Liver (tissue), 9 donors: Measurements from ENCODE around the gene DGCR2. TPM values are rescaled to one million over a fixed set of nuclear protein-coding genes. Genes with fewer than 3 reads are reported as not detected.

ENCODE experiments used
- DNase-seq: peaks from one replicate; pipeline ENCODE4 v3.0.0-alpha.2; 2017; ENCODE audit warnings: low spot score
- H3K27ac ChIP-seq, 2 donors: one replicate each; pipeline ENCODE4 v1.7.0; 2013; ENCODE audit warnings: inconsistent platforms in 2 of 2, low read length in 2 of 2, control low read depth in 1 of 2, low read depth in 1 of 2, mild to moderate bottlenecking in 1 of 2
- H3K27me3 ChIP-seq, 4 donors: one replicate each; pipeline versions ENCODE4 v1.6.1 to v1.7.0; 2013; ENCODE audit warnings: low read length in 3 of 4, inconsistent platforms in 1 of 4, mild to moderate bottlenecking in 1 of 4, moderate library complexity in 1 of 4; ENCODE audit not compliant: control insufficient read depth in 4 of 4, insufficient read depth in 4 of 4
- H3K36me3 ChIP-seq, 4 donors: one replicate each; pipeline versions ENCODE4 v1.6.1 to v1.7.0; 2013; ENCODE audit warnings: low read length in 3 of 4, mild to moderate bottlenecking in 3 of 4, low read depth in 1 of 4, moderate library complexity in 1 of 4; ENCODE audit not compliant: control insufficient read depth in 4 of 4, insufficient read depth in 3 of 4
- H3K4me1 ChIP-seq, 4 donors: one replicate each; pipeline versions ENCODE4 v1.6.1 to v1.7.0; 2013; ENCODE audit warnings: low read length in 3 of 4, mild to moderate bottlenecking in 3 of 4, moderate library complexity in 1 of 4; ENCODE audit not compliant: control insufficient read depth in 4 of 4, insufficient read depth in 4 of 4
- H3K4me3 ChIP-seq, 3 donors: one replicate each; pipeline versions ENCODE4 v1.6.1 to v1.7.0; 2013; ENCODE audit warnings: low read length in 3 of 3, control low read depth in 1 of 3, low read depth in 1 of 3, mild to moderate bottlenecking in 1 of 3
- H3K9ac ChIP-seq, 2 donors: one replicate each; pipeline ENCODE4 v1.7.0; 2013; ENCODE audit warnings: low read length in 2 of 2, mild to moderate bottlenecking in 2 of 2, moderate library complexity in 2 of 2, control low read depth in 1 of 2, low read depth in 1 of 2
- H3K9me3 ChIP-seq, 4 donors: one replicate each; pipeline versions ENCODE4 v1.6.1 to v1.7.0; 2013; ENCODE audit warnings: low read length in 3 of 4; ENCODE audit not compliant: control insufficient read depth in 4 of 4
- EGR1 ChIP-seq, 2 donors: IDR thresholded peaks; 2 replicates each; pipeline ENCODE4 v1.6.1; 2016 to 2018; ENCODE audit warnings: antibody characterized with exemption in 2 of 2, low read depth in 2 of 2
- FOXA1 ChIP-seq: IDR thresholded peaks from 2 replicates; pipeline ENCODE4 v1.6.1; 2016; ENCODE audit warnings: antibody characterized with exemption
- FOXA2 ChIP-seq: IDR thresholded peaks from 2 replicates; pipeline ENCODE4 v1.6.1; 2016; ENCODE audit warnings: antibody characterized with exemption
- GABPA ChIP-seq, 2 donors: IDR thresholded peaks in 1 of 2; conservative IDR thresholded peaks in 1 of 2; 2 replicates each; pipeline ENCODE4 v1.6.1; 2016; ENCODE audit warnings: antibody characterized with exemption in 2 of 2, mild to moderate bottlenecking in 1 of 2, moderate library complexity in 1 of 2
- HNF4A ChIP-seq, 2 donors: conservative IDR thresholded peaks; 2 replicates each; pipeline ENCODE4 v1.6.1; 2016; ENCODE audit warnings: antibody characterized with exemption in 2 of 2, mild to moderate bottlenecking in 2 of 2
- HNF4G ChIP-seq: IDR thresholded peaks from 2 replicates; pipeline ENCODE4 v1.6.1; 2016; ENCODE audit warnings: antibody characterized with exemption
- JUND ChIP-seq, 2 donors: IDR thresholded peaks; 2 replicates each; pipeline ENCODE4 v1.6.1; 2016; ENCODE audit warnings: antibody characterized with exemption in 2 of 2
- NR2F2 ChIP-seq: IDR thresholded peaks from 2 replicates; pipeline ENCODE4 v1.6.1; 2016; ENCODE audit warnings: antibody characterized with exemption
- RAD21 ChIP-seq, 2 donors: IDR thresholded peaks; 2 replicates each; pipeline ENCODE4 v1.6.1; 2016; ENCODE audit warnings: antibody characterized with exemption in 2 of 2, mild to moderate bottlenecking in 2 of 2
- RXRA ChIP-seq, 2 donors: IDR thresholded peaks; 2 replicates each; pipeline ENCODE4 v1.6.1; 2017 to 2018; ENCODE audit warnings: antibody characterized with exemption in 2 of 2, mild to moderate bottlenecking in 1 of 2
- SP1 ChIP-seq: IDR thresholded peaks from 2 replicates; pipeline ENCODE4 v1.6.1; 2018; ENCODE audit warnings: antibody characterized with exemption, mild to moderate bottlenecking
- TAF1 ChIP-seq: conservative IDR thresholded peaks from 2 replicates; pipeline ENCODE4 v1.6.1; 2016; ENCODE audit warnings: antibody characterized with exemption, mild to moderate bottlenecking
- YY1 ChIP-seq: IDR thresholded peaks from 2 replicates; pipeline ENCODE4 v1.6.1; 2016; ENCODE audit warnings: antibody characterized with exemption, mild to moderate bottlenecking
- WGBS: extraction: QIAGEN DNeasy Blood & Tissue Kit; methylation state at CpG from one replicate; pipeline ENCODE4 v1.1.7; 2013; 5-methylcytosine and 5-hydroxymethylcytosine counted together
- polyA plus RNA-seq, 2 donors: library from polyadenylated mRNA; stranded (reverse) in 1 of 2; unstranded in 1 of 2; fragments of 200-250 nt in 1 of 2; fragments of >200 nt in 1 of 2; fragmentation: Nextera tagmentation in 1 of 2; extraction: Ambion mirVana in 1 of 2; gene quantifications; one replicate each; pipeline versions ENCODE4 v1.2.1 to v1.2.3, GENCODE V29; 2013 to 2015
- total RNA-seq, 2 donors: library from RNA; depleted of rRNA; stranded (reverse); fragments of >200 nt; gene quantifications; one replicate each; pipeline ENCODE4 v1.2.3, GENCODE V29; 2014
- TF ChIP-seq, protein P1 (sequence below): IDR thresholded peaks from 2 replicates; pipeline ENCODE4 v1.6.1; 2016; ENCODE audit warnings: antibody characterized with exemption
- TF ChIP-seq, protein P2 (sequence below): fragments of 150-350 bp; IDR thresholded peaks from 2 replicates; pipeline ENCODE4 v1.5.1; 2017; ENCODE audit warnings: improper control_type of control experiment, low read depth, low read length; ENCODE audit not compliant: missing input control
- TF ChIP-seq, protein P3 (sequence below): IDR thresholded peaks from 2 replicates; pipeline ENCODE4 v1.6.1; 2016; ENCODE audit warnings: antibody characterized with exemption
- TF ChIP-seq, protein P4 (sequence below): IDR thresholded peaks from 2 replicates; pipeline ENCODE4 v1.6.1; 2016; ENCODE audit warnings: antibody characterized with exemption
- TF ChIP-seq, protein P5 (sequence below): IDR thresholded peaks from 2 replicates; pipeline ENCODE4 v1.6.1; 2016; ENCODE audit warnings: antibody characterized with exemption, mild to moderate bottlenecking
- donor health status: healthy.
- donor health status: healthy.
- donor health status: healthy.
- donor health status: healthy.
- donor health status: healthy.

Gene DGCR2
- total and polyA plus RNA-seq, 4 donors: 11.2 to 30.0 (median 21.1) TPM

DNA sequence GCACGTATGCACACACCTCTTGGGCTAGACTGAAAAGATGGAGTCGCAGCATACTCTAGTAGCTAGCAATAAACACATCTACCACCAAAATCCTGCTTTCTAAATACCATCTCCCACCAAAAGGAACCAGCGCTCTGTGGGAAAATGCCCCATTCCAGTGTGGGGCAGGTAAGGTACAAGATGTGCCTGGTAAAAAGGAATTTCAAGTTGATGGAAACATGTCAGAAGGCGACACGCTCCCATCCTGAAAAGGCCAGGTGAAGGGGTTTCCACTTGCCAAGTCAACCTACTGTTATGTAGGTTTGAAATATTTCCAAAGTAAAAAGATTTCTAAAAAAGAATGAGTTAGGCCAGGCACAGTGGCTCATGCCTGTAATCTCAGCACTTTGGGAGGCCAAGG is 8.8 kb downstream of the DGCR2 start:
- Histone ChIP-seq H3K9ac (no peak overlapping the region), H3K27ac (no peak overlapping the region), H3K9me3 (no peaks in the 10 kb centered on the region), H3K4me1 (peaks cover 13 to 48% (median 33%) of the 10 kb centered on the region in 4 donors), H3K4me3 (no peak overlapping the region), H3K27me3 (no peaks in the 10 kb centered on the region), H3K36me3 (no peaks in the 10 kb centered on the region)
- 98% methylated on average over 5 of the region's 5 CpGs for WGBS
- no peak for DNase-seq
- TF ChIP-seq HNF4A (conservative IDR thresholded peaks at IDR 0.05) (no peak), JUND (IDR thresholded peaks at IDR 0.05) (no peak), GABPA (IDR thresholded peaks at IDR 0.05 in 1 of 2, conservative IDR thresholded peaks at IDR 0.05 in 1 of 2) (no peak), EGR1 (IDR thresholded peaks at IDR 0.05; ENCODE audit: low read depth in 2 of 2) (no peak), RAD21 (IDR thresholded peaks at IDR 0.05) (no peak), SP1 (no peak), TAF1 (no peak), YY1 (no peak), NR2F2 (no peak), HNF4G (no peak), RXRA (IDR thresholded peaks at IDR 0.05) (no peak), FOXA2 (no peak), FOXA1 (no peak)
- TF ChIP-seq, protein P1, sequence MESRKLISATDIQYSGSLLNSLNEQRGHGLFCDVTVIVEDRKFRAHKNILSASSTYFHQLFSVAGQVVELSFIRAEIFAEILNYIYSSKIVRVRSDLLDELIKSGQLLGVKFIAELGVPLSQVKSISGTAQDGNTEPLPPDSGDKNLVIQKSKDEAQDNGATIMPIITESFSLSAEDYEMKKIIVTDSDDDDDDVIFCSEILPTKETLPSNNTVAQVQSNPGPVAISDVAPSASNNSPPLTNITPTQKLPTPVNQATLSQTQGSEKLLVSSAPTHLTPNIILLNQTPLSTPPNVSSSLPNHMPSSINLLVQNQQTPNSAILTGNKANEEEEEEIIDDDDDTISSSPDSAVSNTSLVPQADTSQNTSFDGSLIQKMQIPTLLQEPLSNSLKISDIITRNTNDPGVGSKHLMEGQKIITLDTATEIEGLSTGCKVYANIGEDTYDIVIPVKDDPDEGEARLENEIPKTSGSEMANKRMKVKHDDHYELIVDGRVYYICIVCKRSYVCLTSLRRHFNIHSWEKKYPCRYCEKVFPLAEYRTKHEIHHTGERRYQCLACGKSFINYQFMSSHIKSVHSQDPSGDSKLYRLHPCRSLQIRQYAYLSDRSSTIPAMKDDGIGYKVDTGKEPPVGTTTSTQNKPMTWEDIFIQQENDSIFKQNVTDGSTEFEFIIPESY: no peak
- TF ChIP-seq, protein P2, sequence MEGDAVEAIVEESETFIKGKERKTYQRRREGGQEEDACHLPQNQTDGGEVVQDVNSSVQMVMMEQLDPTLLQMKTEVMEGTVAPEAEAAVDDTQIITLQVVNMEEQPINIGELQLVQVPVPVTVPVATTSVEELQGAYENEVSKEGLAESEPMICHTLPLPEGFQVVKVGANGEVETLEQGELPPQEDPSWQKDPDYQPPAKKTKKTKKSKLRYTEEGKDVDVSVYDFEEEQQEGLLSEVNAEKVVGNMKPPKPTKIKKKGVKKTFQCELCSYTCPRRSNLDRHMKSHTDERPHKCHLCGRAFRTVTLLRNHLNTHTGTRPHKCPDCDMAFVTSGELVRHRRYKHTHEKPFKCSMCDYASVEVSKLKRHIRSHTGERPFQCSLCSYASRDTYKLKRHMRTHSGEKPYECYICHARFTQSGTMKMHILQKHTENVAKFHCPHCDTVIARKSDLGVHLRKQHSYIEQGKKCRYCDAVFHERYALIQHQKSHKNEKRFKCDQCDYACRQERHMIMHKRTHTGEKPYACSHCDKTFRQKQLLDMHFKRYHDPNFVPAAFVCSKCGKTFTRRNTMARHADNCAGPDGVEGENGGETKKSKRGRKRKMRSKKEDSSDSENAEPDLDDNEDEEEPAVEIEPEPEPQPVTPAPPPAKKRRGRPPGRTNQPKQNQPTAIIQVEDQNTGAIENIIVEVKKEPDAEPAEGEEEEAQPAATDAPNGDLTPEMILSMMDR: no peak
- TF ChIP-seq, protein P3, sequence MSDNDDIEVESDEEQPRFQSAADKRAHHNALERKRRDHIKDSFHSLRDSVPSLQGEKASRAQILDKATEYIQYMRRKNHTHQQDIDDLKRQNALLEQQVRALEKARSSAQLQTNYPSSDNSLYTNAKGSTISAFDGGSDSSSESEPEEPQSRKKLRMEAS: no peak
- TF ChIP-seq, protein P4, sequence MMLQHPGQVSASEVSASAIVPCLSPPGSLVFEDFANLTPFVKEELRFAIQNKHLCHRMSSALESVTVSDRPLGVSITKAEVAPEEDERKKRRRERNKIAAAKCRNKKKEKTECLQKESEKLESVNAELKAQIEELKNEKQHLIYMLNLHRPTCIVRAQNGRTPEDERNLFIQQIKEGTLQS: no peak
- TF ChIP-seq, protein P5, sequence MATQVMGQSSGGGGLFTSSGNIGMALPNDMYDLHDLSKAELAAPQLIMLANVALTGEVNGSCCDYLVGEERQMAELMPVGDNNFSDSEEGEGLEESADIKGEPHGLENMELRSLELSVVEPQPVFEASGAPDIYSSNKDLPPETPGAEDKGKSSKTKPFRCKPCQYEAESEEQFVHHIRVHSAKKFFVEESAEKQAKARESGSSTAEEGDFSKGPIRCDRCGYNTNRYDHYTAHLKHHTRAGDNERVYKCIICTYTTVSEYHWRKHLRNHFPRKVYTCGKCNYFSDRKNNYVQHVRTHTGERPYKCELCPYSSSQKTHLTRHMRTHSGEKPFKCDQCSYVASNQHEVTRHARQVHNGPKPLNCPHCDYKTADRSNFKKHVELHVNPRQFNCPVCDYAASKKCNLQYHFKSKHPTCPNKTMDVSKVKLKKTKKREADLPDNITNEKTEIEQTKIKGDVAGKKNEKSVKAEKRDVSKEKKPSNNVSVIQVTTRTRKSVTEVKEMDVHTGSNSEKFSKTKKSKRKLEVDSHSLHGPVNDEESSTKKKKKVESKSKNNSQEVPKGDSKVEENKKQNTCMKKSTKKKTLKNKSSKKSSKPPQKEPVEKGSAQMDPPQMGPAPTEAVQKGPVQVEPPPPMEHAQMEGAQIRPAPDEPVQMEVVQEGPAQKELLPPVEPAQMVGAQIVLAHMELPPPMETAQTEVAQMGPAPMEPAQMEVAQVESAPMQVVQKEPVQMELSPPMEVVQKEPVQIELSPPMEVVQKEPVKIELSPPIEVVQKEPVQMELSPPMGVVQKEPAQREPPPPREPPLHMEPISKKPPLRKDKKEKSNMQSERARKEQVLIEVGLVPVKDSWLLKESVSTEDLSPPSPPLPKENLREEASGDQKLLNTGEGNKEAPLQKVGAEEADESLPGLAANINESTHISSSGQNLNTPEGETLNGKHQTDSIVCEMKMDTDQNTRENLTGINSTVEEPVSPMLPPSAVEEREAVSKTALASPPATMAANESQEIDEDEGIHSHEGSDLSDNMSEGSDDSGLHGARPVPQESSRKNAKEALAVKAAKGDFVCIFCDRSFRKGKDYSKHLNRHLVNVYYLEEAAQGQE: no peak
